HG03571 (cell line): ENCODE data around the gene CYTH3.
"Not testable (repeated sequence)": the region's sequence is repeated elsewhere in the genome, so short reads cannot be mapped to it uniquely, and the experiment has no call there.

Source experiments
- ATAC-seq: cut with Tn5 transposase; IDR thresholded peaks from one replicate; pipeline ENCODE4 v1.9.1; 2021; ENCODE audit not compliant: unreplicated experiment

The CYTH3 gene

GRCh38 chr7:6283391-6284054 lies 11.1 kb upstream of the CYTH3 start:
- not testable (repeated sequence) for ATAC-seq

- no peak for ATAC-seq
Measured at GRCh38 chr7:6279937-6280336, 7.5 kb upstream of the CYTH3 start.

- ATAC-seq = no peak
Measured at GRCh38 chr7:6279341-6279740, 6.9 kb upstream of the CYTH3 start.

DNA sequence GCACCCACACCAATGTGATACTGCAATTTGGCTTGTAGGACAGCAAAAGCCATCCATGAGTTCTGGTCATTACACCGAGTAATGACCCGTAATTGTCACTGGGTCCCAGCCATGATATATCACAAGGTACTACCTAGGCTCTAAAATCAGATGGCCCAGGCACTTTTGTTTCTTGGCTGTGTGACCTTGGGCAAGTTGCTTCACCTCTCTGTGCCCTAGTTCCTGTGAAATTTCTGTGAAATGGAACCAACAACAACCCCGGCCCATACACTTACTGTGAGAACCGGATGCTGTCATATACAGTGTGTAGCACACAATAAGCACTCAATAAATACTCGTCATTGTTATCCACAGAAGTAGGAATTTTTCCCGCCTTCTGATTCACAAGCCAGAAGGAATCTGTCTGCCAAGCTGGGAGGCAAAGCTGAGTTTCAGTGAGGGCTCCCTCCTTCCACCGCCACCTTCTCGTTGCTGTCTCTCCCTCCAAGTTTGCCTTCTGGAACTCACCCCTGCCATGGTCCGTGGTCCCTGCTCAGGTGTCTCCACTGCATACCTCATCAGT lies 6.4 kb upstream of the CYTH3 start:
- ATAC-seq = no peak

GRCh38 chr7:6277476-6277875 lies 5.1 kb upstream of the CYTH3 start:
- no peak for ATAC-seq

- ATAC-seq = no peak
Measured at GRCh38 chr7:6276911-6277408, 4.5 kb upstream of the CYTH3 start.

DNA sequence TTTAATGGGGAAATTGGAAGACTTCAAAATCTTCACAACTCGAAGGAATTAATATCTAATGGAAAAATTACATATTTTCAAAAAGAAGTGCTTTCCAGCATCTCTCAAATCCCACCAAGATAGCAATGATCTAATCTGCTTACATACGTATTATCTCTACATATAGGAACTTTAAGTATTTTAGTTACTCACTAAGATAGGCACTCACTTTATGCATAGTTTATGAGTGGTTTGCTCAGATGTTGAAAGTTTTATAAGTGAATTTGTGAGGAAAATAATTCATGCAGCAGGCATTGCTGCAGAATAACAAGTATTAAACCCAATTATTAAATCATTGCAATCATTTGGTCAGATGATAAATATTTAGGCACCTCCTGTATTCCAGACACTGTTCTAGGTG lies 2.3 kb upstream of the CYTH3 start:
- no peak for ATAC-seq

- no peak for ATAC-seq
Measured at GRCh38 chr7:6273917-6274630, 1.6 kb upstream of the CYTH3 start.

DNA sequence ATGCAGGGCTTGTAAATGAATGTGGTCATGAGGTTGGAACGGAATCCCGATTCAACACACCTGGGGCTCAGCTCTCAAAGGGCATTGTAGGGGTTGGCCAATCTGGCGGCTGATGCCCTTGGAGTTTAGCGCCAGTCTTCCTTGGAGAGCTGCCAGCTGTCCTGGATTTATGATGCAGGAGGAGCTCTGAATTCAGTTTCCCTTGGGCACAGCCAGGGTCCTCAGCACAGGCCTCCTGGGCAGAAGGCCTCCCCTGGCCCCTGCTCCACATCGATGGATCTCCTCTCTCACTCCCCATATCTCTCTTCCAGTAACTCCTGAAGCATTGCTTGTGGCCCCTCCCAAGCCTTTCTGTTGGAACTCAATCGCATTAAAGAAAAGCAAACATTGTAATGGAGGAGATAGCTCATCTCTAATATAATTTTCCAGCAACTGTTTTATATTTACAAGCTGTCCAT lies 985 bp upstream of the CYTH3 start:
- ATAC-seq = no peak

DNA sequence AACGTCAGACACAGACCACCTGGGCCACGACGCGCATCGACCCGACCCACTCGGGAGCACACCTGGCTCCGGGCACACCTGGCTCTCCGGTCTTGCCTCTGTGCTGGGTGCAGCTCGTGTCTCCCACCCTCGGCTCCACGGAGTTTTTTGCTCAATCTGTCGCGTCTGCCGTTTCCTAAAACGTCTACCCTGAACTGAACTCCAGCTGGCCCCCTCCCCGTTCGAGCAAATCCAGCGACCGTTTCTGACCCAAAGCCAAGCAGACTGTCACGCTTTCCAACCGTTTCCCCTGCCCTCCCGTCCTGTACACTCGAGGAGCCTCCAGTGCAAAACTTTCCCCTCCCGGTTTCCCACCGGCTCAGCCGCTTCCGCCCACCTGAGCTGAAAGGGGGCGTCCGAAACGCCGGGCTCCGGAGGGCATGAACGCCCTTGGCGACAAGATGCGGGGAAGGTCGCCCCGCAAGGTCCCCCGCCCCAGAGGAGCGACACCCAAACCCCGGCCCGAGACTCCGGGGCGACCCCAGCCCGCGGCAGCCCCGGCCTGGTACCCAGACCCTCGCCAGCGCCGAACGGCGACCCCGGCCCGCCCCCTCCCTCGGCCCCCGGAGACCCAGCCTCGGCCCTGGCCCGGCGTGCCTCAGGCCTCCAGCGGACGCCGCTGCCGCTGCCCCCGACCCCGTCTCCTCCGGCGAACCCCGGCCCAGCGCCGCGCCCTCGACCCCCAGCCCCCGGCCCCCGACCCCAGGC lies 557 bp downstream of the CYTH3 start:
- no peak for ATAC-seq

GRCh38 chr7:6271060-6271658 lies 1.3 kb downstream of the CYTH3 start:
- no peak for ATAC-seq

DNA sequence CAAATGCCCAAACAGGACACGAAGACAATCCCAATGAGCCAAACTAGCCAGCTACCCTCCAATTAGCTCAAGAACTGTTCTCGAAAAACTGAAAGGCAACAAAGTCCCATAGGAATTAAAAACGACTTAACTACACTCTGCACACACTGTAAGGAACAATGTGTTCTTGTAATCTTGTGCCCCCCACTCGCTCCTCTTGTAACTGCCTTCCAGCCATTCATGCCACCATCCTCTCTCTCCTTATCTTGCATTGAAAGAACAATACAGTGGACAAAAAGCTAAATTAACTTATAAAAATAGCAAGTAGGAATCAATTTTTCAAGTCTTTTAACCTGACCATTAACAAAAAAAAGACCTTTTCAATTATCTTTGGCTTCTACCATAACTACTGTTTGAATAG lies 2.9 kb downstream of the CYTH3 start:
- no peak for ATAC-seq

DNA sequence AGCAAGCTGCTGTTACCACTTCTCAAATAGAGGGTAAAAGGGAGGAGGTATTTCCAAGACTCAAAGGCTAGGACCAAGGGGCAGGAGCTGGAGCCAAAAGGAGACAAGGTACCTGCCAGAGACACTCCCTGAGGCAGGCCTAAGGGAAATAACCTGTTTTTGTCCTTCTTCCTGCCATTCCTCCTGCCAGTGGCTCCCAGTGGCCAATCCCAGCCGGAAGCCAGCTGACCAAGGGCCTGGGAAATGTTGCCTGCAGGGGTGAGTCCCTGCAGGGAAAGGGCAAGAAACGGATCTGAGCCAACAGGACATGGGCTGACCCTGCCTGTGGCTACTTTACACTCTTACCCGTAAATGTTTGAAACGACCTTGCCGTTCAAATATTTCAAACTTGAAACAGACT lies 3.5 kb downstream of the CYTH3 start:
- no peak for ATAC-seq

DNA sequence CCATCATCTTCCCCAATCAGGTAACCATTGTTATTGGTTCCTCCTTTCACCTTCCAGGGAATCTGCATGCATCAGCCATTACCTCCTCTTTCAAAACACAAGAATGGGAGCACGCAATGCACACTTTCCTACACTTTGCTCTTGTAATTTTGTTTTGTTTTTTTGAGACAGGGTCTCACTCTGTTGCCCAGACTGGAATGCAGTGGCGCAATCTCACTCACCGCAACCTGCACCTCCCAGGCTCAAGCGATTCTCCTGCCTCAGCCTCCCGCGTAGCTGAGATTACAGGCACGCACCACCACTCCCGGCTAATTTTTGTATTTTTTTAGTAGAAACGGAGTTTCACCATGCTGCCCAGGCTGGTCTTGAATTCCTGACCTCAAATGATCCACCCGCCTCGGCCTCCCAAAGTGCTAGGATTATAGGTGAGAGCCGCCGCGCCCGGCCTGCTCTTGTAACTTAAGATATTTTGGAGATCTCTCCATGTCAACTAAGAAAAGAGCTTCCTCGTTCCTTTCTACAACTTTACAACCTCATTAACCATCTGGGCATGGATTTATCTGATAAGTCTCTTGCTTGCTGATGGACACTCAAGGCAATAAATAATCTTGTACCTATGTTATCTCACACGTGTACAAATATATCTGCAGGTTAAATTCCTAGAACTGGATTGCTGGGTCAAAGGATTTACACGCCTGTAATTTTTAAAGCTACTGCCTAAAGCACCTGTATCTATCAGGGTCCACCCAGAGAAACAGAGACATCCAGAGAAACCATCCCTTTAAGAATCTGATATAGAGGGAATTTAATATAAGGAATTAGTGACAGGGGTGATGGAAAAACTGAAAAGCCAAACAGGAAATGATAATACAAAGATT lies 4.2 kb downstream of the CYTH3 start:
- no peak for ATAC-seq

DNA sequence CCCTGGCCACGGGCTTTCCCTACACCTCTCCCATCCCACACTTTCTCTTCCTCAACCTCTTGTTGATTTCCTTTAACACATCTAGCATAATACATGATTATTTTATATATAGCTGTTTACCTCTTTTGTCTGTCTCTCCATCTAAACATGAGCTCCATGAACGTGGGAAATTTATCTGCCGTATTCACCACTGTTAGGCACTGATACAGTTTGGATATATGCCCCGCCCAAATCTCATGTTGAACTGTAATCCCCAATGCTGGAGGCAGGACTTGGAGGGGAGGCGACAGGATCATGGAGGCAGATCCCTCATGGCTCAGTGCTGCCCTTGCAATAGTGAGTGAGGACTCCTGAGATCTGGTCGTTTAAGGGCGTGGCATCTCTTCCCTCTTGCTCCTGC lies 5.7 kb downstream of the CYTH3 start:
- ATAC-seq = no peak

- ATAC-seq = no peak
Measured at GRCh38 chr7:6262221-6262620, 10.2 kb downstream of the CYTH3 start.

- no peak for ATAC-seq
Measured at GRCh38 chr7:6261699-6262098, 10.7 kb downstream of the CYTH3 start.

GRCh38 chr7:6260291-6261187 lies 11.9 kb downstream of the CYTH3 start:
- ATAC-seq = no peak

DNA sequence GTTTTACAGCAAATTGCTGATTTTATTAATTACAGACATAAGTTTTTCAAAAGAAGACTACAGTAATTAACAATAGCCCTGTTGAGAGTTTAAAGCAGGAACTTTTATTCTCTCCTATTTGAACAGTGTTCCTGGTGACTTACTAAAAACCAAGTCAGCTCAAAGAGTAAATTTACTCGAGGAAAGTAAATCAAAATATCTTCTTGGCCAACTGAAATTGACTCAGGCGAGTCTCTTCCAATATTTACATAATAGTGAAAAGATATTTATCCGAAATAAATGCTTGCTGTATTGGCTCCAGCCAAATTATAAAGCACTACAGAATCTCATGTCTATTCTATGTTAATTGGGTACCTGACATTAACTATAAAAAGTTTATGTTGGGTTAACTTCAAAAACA lies 13.2 kb downstream of the CYTH3 start:
- ATAC-seq = no peak
